WI38 (cell line): ENCODE results near the gene IFNAR2.

ENCODE experiments used
- H3K4me3 ChIP-seq: 2 replicates; pipeline ENCODE4 v1.5.1; 2011; ENCODE audit warnings: low read depth, mild to moderate bottlenecking, control low read depth, low read length
- TF ChIP-seq, protein P1 (sequence below): IDR thresholded peaks from 2 replicates; pipeline ENCODE4 v1.5.1; 2012; ENCODE audit warnings: low read depth, mild to moderate bottlenecking, control low read depth, low read length

Gene IFNAR2

DNA sequence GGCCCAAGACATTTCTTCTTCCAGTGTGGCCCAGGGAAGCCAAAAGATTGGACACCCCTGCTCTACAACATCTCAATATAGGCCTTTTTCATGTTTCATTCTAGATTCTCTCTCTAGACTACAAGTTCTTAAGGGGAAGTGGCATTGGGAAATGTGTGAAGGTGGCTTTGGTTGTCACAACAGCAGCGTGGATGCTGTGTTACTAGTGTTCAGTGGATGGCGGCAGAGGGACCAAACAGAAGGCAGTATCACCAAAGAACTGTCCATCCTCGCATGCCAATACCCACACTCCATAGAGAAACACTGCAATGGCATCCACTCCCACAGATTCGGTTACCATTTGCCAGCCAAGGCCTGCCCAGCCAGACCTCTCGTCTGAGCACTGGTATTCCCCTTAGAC is 24.3 kb upstream of the IFNAR2 start:
- H3K4me3 ChIP-seq: no peak overlapping the region
- TF ChIP-seq, protein P1, sequence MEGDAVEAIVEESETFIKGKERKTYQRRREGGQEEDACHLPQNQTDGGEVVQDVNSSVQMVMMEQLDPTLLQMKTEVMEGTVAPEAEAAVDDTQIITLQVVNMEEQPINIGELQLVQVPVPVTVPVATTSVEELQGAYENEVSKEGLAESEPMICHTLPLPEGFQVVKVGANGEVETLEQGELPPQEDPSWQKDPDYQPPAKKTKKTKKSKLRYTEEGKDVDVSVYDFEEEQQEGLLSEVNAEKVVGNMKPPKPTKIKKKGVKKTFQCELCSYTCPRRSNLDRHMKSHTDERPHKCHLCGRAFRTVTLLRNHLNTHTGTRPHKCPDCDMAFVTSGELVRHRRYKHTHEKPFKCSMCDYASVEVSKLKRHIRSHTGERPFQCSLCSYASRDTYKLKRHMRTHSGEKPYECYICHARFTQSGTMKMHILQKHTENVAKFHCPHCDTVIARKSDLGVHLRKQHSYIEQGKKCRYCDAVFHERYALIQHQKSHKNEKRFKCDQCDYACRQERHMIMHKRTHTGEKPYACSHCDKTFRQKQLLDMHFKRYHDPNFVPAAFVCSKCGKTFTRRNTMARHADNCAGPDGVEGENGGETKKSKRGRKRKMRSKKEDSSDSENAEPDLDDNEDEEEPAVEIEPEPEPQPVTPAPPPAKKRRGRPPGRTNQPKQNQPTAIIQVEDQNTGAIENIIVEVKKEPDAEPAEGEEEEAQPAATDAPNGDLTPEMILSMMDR: no peak

DNA sequence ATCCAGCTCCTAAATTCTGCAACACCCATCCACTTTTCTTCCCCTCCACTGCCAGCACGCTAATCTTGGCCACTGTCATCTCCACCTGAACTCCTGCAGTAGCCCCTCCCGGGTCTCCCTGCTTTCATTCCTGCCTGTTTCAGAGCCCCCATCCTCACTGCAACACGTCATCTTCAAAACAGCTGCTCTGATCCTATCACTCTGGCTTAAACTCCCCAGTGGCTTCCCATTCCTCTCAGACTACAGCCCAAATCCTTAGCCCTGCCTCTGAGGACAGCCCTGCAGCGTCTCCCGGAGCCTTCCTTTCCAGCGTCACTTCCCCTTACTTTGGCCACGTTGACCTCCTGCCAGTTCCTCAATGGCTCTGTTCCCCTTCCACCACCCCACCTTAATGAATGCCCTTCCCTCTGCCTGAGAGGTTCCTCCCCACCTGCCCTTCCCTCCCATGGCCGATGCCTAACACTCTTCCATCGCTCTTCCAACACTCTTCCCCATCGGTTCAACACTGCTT is 22.9 kb upstream of the IFNAR2 start:
- TF ChIP-seq, protein P1: no peak
- H3K4me3 ChIP-seq: no peak overlapping the region

DNA sequence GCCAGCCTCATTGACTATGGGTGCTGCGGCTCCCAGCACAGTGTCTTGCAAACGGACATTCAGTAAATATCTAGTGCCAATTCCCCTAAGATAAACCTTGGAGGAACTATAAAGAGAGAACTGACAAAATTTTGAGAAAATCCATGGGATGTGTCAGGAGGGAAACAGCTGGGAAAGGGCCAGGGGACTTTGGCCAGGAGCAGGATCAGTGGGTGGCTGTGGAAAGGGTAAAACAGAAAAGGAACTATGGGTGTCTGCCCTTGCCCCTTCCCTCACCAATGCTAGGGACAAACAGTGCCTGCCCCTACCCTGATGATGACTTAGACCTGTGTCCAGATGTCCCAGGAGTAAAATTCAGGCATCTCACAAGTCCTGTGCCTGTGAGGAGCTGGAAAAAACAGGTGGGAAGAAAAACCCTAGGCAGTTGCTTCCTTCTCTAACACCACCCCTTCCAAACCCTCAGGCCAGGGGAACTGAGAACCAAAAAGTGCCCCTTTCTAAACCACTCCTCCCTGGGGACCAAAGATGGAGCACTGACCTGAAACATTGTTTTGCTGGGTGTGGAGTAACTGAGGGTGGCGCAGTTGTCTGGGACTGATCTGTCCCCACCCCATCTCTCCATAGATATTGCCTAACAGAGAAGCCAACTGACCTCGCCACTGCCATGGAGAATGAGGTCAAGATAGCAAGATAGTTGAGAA is 22.1 kb upstream of the IFNAR2 start:
- TF ChIP-seq, protein P1: no peak

DNA sequence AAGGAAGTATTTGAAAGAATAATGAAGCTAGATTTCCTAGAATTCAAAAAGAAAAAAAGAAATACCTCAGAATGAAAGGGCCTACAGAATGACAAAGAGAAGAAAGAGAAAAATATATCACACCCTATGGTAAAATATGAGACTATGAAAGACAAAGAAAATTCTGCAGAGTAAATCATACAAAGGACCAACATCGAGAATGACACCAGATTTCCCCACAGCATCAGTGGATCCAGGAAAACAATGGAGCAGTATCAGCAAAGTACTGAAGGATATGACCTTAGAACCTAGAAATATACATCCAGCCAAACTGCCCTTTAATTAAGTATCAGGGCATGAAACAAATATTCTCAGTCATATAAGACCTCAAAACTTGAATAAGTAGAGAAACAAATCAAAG is 21.2 kb upstream of the IFNAR2 start:
- H3K4me3 ChIP-seq: no peak overlapping the region
- TF ChIP-seq, protein P1: no peak

More for the DNA sequence above, 22.1 kb upstream of the IFNAR2 start:
- H3K4me3 ChIP-seq: no peak overlapping the region

DNA sequence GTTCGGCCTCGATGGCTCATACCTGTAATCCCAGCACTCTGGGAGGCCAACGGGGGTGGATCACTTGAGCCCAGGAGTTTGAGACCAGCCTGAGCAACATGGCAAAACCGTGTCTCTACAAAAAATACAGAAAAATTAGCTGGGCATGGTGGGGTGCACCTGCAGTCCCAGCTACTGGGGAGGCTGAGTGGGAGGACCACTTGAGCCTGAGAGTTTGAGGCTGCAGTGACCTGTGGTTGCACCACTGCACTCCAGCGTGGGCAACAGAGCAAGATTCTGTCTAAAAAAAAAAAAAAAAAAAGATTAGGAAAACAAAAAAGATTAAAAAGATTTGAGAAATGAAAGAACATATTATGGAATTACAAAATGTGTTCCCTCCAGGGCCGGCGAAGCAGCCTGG is 18.4 kb upstream of the IFNAR2 start:
- TF ChIP-seq, protein P1: no peak
- H3K4me3 ChIP-seq: no peak overlapping the region

DNA sequence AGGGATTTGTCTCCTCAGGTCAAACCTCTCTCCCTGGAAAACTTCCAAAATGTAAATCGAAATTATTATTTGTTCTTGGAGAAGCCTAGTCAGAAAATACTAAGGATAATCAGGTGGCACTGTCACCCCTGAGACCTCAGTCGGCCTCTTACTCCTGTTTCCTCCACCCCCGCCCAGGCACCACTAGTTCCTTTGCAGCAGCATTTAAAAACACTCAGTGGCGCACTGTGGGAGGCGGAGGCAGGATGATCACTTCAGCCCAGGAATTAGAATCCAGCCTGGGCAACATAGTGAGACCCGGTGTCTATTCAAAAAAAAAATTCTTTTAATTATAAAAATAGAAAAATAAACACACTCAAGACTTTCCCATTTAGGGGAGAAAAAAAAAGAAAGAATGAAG is 18.0 kb upstream of the IFNAR2 start:
- TF ChIP-seq, protein P1: no peak
- H3K4me3 ChIP-seq: no peak overlapping the region

DNA sequence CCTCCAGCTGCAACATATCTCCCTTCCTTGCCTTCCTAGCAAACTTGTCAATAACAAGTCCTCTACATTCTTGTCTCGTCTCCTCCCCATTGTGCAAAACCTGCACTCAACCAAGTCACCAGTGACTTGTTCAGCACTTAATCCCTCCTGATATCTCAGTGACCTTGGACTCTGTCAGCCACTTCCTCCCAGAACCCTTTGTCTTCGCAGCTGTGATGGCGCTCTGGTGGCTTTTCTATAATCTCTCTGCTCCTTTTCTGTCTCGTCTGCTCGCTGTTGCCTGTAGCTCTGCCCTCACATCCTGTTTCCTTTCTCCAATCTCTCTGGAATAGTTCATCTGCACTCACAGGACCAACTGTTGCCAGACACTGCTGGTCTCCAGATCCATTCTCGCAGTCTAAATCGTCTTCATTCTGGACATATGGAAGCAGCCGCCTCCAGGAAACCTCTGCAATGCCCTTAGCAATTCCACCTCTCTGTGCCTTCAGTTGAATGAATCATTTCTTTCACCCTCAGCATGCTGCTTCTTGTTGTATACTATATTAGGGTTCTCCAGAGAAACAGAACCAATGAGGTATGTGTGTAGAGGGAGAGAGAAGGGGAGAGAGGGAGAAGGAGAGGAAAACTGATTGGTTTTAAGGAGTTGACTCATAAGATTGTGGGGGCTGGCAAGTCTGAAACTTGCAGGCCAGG is 17.4 kb upstream of the IFNAR2 start:
- H3K4me3 ChIP-seq: no peak overlapping the region
- TF ChIP-seq, protein P1: no peak
